Lower leg skin (tissue), 3 donors: ENCODE results near the gene PGLYRP4.

Experiments
- POLR2A ChIP-seq, 2 donors: fragments of 450-650 bp; IDR thresholded peaks; one replicate each; pipeline ENCODE4 v1.6.1; 2016 to 2017; ENCODE audit warnings: antibody characterized with exemption in 2 of 2, mild to moderate bottlenecking in 1 of 2, moderate library complexity in 1 of 2
- TF ChIP-seq, protein P1 (sequence below), 3 donors: fragments of 450-650 bp; IDR thresholded peaks; one replicate each; pipeline ENCODE4 v1.5.1; 2016; ENCODE audit warnings: antibody characterized with exemption in 3 of 3, mild to moderate bottlenecking in 3 of 3, moderate library complexity in 2 of 3

DNA sequence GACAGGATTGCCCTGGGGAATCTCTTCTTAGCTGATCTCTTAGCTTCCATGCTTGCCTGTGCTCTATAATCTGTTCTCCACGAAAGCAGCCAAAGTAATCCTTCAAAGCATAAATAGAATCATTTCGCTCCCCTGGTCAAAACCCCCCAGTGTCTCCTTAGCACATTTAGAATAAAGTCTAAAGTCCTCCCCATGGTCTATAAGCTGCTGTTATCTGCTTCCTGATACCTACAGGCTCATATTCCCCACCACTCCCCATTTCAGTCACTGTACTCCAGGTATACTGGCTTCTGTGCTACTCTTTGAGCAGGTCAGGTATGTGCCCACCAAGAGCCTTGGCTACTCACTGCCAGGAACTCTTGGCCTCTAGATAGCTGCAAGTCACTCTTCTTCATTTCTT is 23.9 kb upstream of the PGLYRP4 start:
- TF ChIP-seq, protein P1, sequence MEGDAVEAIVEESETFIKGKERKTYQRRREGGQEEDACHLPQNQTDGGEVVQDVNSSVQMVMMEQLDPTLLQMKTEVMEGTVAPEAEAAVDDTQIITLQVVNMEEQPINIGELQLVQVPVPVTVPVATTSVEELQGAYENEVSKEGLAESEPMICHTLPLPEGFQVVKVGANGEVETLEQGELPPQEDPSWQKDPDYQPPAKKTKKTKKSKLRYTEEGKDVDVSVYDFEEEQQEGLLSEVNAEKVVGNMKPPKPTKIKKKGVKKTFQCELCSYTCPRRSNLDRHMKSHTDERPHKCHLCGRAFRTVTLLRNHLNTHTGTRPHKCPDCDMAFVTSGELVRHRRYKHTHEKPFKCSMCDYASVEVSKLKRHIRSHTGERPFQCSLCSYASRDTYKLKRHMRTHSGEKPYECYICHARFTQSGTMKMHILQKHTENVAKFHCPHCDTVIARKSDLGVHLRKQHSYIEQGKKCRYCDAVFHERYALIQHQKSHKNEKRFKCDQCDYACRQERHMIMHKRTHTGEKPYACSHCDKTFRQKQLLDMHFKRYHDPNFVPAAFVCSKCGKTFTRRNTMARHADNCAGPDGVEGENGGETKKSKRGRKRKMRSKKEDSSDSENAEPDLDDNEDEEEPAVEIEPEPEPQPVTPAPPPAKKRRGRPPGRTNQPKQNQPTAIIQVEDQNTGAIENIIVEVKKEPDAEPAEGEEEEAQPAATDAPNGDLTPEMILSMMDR (IDR thresholded peaks at IDR 0.05): no peak
- TF ChIP-seq POLR2A (IDR thresholded peaks at IDR 0.05): no peak
